ENCODE results near the gene PCNX3.

Gene PCNX3

GRCh38 chr11:65580756-65581155, 34.8 kb upstream of the PCNX3 start:
- DNase-seq: no peak

- no peak for DNase-seq
Observed at GRCh38 chr11:65581928-65582327, 33.6 kb upstream of the PCNX3 start.

- no peak for DNase-seq
Observed at GRCh38 chr11:65583589-65583988, 32.0 kb upstream of the PCNX3 start.

GRCh38 chr11:65584106-65584505, 31.5 kb upstream of the PCNX3 start:
- no peak for DNase-seq

GRCh38 chr11:65584723-65585171, 30.8 kb upstream of the PCNX3 start:
- DNase-seq: no peak

GRCh38 chr11:65585396-65586246, 30.0 kb upstream of the PCNX3 start:
- no peak for DNase-seq

GRCh38 chr11:65586247-65586630, 29.3 kb upstream of the PCNX3 start:
- no peak for DNase-seq

- no peak for DNase-seq
Observed at GRCh38 chr11:65586676-65587075, 28.9 kb upstream of the PCNX3 start.

GRCh38 chr11:65588199-65589054, 27.1 kb upstream of the PCNX3 start:
- DNase-seq: peak; percentile 69 to 71

GRCh38 chr11:65589444-65590239, 25.9 kb upstream of the PCNX3 start:
- no peak for DNase-seq

GRCh38 chr11:65590240-65590738, 25.3 kb upstream of the PCNX3 start:
- no peak for DNase-seq

GRCh38 chr11:65591939-65592857, 23.4 kb upstream of the PCNX3 start:
- DNase-seq: no peak

- no peak for DNase-seq
Observed at GRCh38 chr11:65592858-65593517, 22.6 kb upstream of the PCNX3 start.

GRCh38 chr11:65593518-65594414, 21.8 kb upstream of the PCNX3 start:
- DNase-seq: peak; percentile 32 to 37

- no peak for DNase-seq
Observed at GRCh38 chr11:65595131-65595530, 20.4 kb upstream of the PCNX3 start.

- no peak for DNase-seq
Observed at GRCh38 chr11:65595543-65596281, 19.9 kb upstream of the PCNX3 start, which contains the start of gene KCNK7. Gene KCNK7, minus strand, starts transcription at chr11:65595800. Its CDS starts 28 bp downstream, at chr11:65595772.

- DNase-seq: no peak
Observed at GRCh38 chr11:65596520-65596919, 19.1 kb upstream of the PCNX3 start.

- no peak for DNase-seq
Observed at GRCh38 chr11:65598258-65598699, 17.3 kb upstream of the PCNX3 start.

Data from Kasumi-1 (cell line).